Kidney (tissue), 14 donors: ENCODE data around the gene CD99L2. TPM values are rescaled to one million over a fixed set of nuclear protein-coding genes. Genes with fewer than 3 reads are reported as not detected.
"Not testable (repeated sequence)": the region's sequence is repeated elsewhere in the genome, so short reads cannot be mapped to it uniquely, and the experiment has no call there.

Experiments used
- DNase-seq, 5 donors: peaks; one replicate each; pipeline ENCODE4 v3.0.0-alpha.2; 2013 to 2020
- FAIRE-seq: peaks from 2 replicates; lab custom pipeline; 2012; peaks lifted over from hg19 to GRCh38; lab: Jason Lieb, UNC
- H3K27ac ChIP-seq, 2 donors: one replicate each; pipeline ENCODE4 v1.7.0; 2013; ENCODE audit warnings: low read depth in 2 of 2, low read length in 2 of 2, inconsistent platforms in 1 of 2
- H3K27me3 ChIP-seq: one replicate; pipeline ENCODE4 v1.7.1; 2013; ENCODE audit warnings: low read length, inconsistent platforms; ENCODE audit not compliant: control insufficient read depth, insufficient read depth
- H3K36me3 ChIP-seq, 3 donors: one replicate each; pipeline versions ENCODE4 v1.7.0 to v1.7.1; 2013; ENCODE audit warnings: low read length in 3 of 3, control low read depth in 1 of 3, inconsistent platforms in 1 of 3; ENCODE audit not compliant: insufficient read depth in 3 of 3, control insufficient read depth in 2 of 3
- H3K4me1 ChIP-seq, 3 donors: one replicate each; pipeline versions ENCODE4 v1.7.0 to v1.7.1; 2013; ENCODE audit warnings: low read length in 3 of 3, inconsistent platforms in 1 of 3, low read depth in 1 of 3; ENCODE audit not compliant: control insufficient read depth in 2 of 3, insufficient read depth in 2 of 3
- H3K4me3 ChIP-seq, 3 donors: one replicate each; pipeline versions ENCODE4 v1.7.0 to v1.8.1; 2013; ENCODE audit warnings: low read length in 3 of 3, control low read depth in 1 of 3, inconsistent platforms in 1 of 3
- H3K9ac ChIP-seq, 3 donors: one replicate each; pipeline versions ENCODE4 v1.7.0 to v1.7.1; 2013; ENCODE audit warnings: low read length in 3 of 3, control low read depth in 1 of 3, inconsistent platforms in 1 of 3
- H3K9me3 ChIP-seq, 3 donors: one replicate each; pipeline versions ENCODE4 v1.7.0 to v1.7.1; 2013; ENCODE audit warnings: low read length in 3 of 3, control low read depth in 1 of 3, inconsistent platforms in 1 of 3; ENCODE audit not compliant: control insufficient read depth in 2 of 3, insufficient read depth in 1 of 3
- intact Hi-C: fragments of 100-400 bp; cut with DNase I; formaldehyde crosslinking; loops from one replicate; pipeline ENCODE4 v1.11.1; 2022
- polyA plus RNA-seq: library from polyadenylated mRNA; stranded (reverse); fragments of 350-450 nt; fragmentation: Illumina TruSeq; extraction: RNeasy Lipid Tissue Mini Kit (QIAGEN cat#74804); gene quantifications from one replicate; pipeline ENCODE4 v1.2.3, GENCODE V29; 2014; ENCODE audit warnings: low read depth, low replicate concordance; ENCODE audit not compliant: insufficient read depth
- total RNA-seq: library from RNA; stranded (reverse); fragmentation: NEBNext Ultra II Directional; extraction: Animal tissue kit (Norgen Biotek cat#: 25700); gene quantifications from one replicate; pipeline ENCODE4 v1.2.1, GENCODE V29; 2021
- TF ChIP-seq, protein P1 (sequence below): IDR thresholded peaks from 3 replicates; pipeline ENCODE4 v1.5.1; 2012; ENCODE audit warnings: mild to moderate bottlenecking, moderate library complexity, borderline replicate concordance; ENCODE audit not compliant: insufficient read depth; ENCODE audit errors: extremely low read depth
- donor health status: control.
- donor health status: control.
- donor health status: control.
- donor health status: control.
- donor health status: control.
- donor health status: DM: yes; HTN: yes; CAD: no.
- donor health status: Normal renal cell carcinoma (clear cell type).

CD99L2 gene
- total and polyA plus RNA-seq, 2 donors from 2014 or later = 30.9 to 38.0 TPM

DNA sequence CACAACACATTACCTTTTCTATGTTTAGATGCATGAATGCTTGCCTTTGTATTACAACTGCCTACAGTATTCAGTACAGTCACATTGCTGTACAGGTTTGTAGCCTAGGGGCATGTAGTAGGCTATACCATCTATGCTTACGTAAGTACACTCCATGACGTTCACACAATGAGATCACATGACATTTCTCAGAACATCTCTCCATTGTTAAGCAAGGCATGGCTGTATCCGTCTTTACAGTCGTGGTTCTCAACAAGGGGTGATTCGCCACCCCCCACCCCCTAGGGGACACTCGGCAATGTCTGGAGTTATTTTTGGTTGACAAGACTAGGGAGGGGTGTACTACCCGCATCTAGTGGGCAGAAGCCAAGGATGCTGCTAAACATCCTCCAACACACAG, 12.1 kb downstream of the CD99L2 start:
- no peak for DNase-seq
- TF ChIP-seq, protein P1, sequence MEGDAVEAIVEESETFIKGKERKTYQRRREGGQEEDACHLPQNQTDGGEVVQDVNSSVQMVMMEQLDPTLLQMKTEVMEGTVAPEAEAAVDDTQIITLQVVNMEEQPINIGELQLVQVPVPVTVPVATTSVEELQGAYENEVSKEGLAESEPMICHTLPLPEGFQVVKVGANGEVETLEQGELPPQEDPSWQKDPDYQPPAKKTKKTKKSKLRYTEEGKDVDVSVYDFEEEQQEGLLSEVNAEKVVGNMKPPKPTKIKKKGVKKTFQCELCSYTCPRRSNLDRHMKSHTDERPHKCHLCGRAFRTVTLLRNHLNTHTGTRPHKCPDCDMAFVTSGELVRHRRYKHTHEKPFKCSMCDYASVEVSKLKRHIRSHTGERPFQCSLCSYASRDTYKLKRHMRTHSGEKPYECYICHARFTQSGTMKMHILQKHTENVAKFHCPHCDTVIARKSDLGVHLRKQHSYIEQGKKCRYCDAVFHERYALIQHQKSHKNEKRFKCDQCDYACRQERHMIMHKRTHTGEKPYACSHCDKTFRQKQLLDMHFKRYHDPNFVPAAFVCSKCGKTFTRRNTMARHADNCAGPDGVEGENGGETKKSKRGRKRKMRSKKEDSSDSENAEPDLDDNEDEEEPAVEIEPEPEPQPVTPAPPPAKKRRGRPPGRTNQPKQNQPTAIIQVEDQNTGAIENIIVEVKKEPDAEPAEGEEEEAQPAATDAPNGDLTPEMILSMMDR = no peak
- no peak overlapping the region for H3K9ac ChIP-seq
- no peaks in the 10 kb centered on the region for H3K9me3 ChIP-seq
- no peaks in the 10 kb centered on the region for H3K27me3 ChIP-seq
- no peak overlapping the region for H3K27ac ChIP-seq
- H3K4me3 ChIP-seq = no peak overlapping the region
- no peaks in the 10 kb centered on the region for H3K4me1 ChIP-seq
- intact Hi-C loops = no loop called here
- no peaks in the 10 kb centered on the region for H3K36me3 ChIP-seq
- FAIRE-seq = no peak

DNA sequence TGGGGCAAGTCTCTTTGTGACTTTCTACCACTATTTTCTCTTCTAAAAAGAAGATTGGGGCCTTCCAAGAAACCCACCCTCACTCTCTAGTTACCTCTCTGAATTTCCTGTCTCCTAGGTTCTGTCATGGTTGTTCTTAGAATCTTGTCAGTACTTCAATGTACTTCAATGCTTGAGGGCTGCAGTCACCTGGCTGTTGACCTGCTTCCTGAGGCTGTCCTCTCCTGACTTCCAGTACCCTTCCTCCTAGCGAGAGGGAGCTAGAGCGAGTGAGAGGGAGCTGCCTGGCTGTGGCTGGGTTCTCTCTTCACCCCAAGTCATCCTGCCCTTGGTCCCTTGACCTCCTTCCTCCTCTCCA, 17.7 kb downstream of the CD99L2 start:
- DNase-seq (no peak), FAIRE-seq (no peak)
- Histone ChIP-seq H3K36me3 (no peaks in the 10 kb centered on the region), H3K9ac (no peak overlapping the region), H3K27me3 (no peaks in the 10 kb centered on the region), H3K27ac (no peak overlapping the region), H3K9me3 (no peaks in the 10 kb centered on the region), H3K4me3 (no peak overlapping the region), H3K4me1 (no peaks in the 10 kb centered on the region)
- intact Hi-C loops = no loop called here
- TF ChIP-seq, protein P1 = no peak

DNA sequence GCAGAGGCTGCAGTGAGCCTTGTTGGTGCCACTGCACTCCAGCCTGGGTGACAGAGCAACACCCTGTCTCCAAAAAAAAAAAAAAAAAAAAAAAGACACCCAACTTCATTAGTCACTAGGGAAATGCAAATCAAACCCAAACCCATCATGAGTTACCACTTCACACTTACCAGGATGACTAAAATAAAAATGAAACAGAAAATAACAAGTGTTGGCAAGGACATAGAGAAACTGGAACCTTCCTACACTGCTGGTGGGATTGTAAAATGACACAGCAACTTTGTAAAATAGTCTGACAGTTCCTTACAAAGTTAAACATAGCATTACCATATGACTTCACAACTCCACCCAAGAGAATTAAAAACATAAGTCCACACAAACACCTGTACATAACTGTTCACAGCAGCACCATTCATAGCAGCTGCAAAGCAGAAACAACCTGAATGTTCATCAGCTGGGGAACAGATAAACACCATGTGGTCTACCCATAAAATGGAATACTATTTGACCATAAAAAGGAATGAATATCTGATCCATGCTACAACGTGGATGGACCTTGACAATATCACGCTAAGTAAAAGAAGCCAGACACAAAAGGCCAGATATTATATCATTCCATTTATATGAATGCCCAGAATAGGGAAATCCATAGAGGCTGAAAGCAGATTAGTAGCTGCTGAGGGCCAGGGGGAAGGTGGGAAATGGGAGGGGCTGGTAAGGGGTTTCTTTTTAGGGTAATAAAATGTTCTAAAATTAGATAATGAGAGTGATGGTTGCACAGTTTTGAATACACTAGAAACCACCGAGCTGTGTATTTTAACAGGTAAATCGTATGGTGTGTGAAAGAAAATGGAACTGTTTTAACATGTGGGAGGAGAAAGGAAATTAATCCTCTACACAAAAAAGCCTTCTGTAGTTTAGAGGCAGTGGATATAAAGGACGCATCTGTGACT, 18.3 kb downstream of the CD99L2 start:
- Histone ChIP-seq H3K9me3 (no peaks in the 10 kb centered on the region), H3K4me1 (no peaks in the 10 kb centered on the region), H3K27me3 (no peaks in the 10 kb centered on the region), H3K4me3 (no peak overlapping the region), H3K9ac (no peak overlapping the region), H3K36me3 (no peaks in the 10 kb centered on the region), H3K27ac (no peak overlapping the region)
- intact Hi-C loops = no loop called here
- FAIRE-seq (no peak), DNase-seq (no peak)
- TF ChIP-seq, protein P1 = no peak

DNA sequence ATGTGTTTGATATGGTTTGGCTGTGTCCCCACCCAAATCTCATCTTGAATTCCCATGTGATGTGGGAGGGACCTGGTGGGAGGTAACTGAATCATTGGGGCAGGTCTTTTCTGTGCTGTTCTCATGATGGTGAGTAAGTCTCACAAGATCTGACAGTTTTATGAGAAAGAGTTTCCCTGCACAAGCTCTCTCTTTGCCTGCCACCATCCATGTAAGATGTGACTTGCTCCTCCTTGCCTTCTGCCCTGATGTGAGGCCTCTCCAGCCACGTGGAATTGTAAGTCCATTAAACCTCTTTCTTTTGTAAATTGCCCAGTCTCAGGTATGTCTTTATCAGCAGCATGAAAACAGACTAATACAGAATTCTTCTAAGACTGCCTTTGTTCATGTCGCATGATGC, 22.8 kb downstream of the CD99L2 start:
- intact Hi-C loops, H3K36me3 ChIP-seq, H3K27ac ChIP-seq, DNase-seq, H3K4me1 ChIP-seq, H3K9me3 ChIP-seq, H3K9ac ChIP-seq, H3K4me3 ChIP-seq, FAIRE-seq, H3K27me3 ChIP-seq: not testable (repeated sequence)
